Activated B cell treated with CpG ODN at 0.5 μM for 24 hours (primary cell): ENCODE data around the gene BHLHA9. TPM values are rescaled to one million over a fixed set of nuclear protein-coding genes. Genes with fewer than 3 reads are reported as not detected.
A peak's percentile ranks its signal among the peaks of the same experiment; 100 is the strongest.

Experiments used
- ATAC-seq: fragments of 200-7000 bp; cut with Tn5 transposase; one replicate; pipeline ENCODE4 v1.10.0; 2021; ENCODE audit warnings: low read depth, mild to moderate bottlenecking, moderate library complexity
- CTCF ChIA-PET: fragments of 350-600 bp; sonication (Branson Sonifier 250); formaldehyde crosslinking; loops from one replicate; lab custom pipeline; 2021; ENCODE audit warnings: antibody characterized with exemption; lab: Charles Lee
- POLR2A ChIA-PET: fragments of 350-600 bp; sonication (Branson Sonifier 250); formaldehyde crosslinking; loops from one replicate; lab custom pipeline; 2021; ENCODE audit warnings: antibody characterized with exemption; lab: Charles Lee
- DNase-seq: peaks from one replicate; pipeline ENCODE4 v3.0.0; 2022
- H3K27ac Mint-ChIP-seq: one replicate; pipeline ENCODE4 v1.8.0; 2020; ENCODE audit warnings: mixed read lengths
- H3K27me3 Mint-ChIP-seq: one replicate; pipeline ENCODE4 v1.8.0; 2021; ENCODE audit warnings: mixed read lengths
- H3K36me3 Mint-ChIP-seq: one replicate; pipeline ENCODE4 v1.8.0; 2021; ENCODE audit warnings: low read depth, mixed read lengths
- H3K4me1 Mint-ChIP-seq: one replicate; pipeline ENCODE4 v1.8.0; 2021; ENCODE audit warnings: mixed read lengths
- H3K4me3 Mint-ChIP-seq: one replicate; pipeline ENCODE4 v1.8.0; 2020; ENCODE audit warnings: mild to moderate bottlenecking, mixed read lengths
- H3K9me3 Mint-ChIP-seq: one replicate; pipeline ENCODE4 v1.8.0; 2020; ENCODE audit warnings: mixed read lengths
- intact Hi-C: fragments of 100-400 bp; cut with micrococcal nuclease; formaldehyde crosslinking; loops from one replicate; pipeline ENCODE4 v1.15.1; 2024
- total RNA-seq: library from RNA; stranded (reverse); gene quantifications from 2 replicates; pipeline ENCODE4 v1.2.3, GENCODE V29; 2022
- TF ChIP-seq, protein P1 (sequence below): fragments of 200-600 bp; IDR thresholded peaks from one replicate; pipeline ENCODE4 v1.8.0; 2022; ENCODE audit warnings: antibody characterized with exemption, mild to moderate bottlenecking

The BHLHA9 gene
- total RNA-seq, 1 donor from 2014 or later: not detected

DNA sequence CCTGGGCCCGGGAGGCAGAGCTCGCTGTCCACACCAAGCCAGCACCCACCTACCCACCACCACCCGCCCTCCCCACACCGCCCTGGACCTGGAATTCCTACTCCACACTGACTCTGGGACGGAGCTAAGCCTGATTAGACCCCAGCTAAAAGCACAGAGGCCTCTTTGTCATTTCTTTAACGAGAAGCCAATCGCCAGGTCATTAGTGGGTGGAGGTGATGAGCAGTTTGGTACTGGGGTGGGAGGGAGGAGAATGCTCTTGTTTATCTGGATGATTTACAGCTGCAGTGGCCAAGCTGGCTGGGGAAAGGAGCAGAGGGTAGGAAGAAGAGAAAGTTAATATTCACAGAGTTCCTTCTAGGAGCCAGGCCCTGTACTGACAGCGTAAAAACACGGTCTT, 6.0 kb upstream of the BHLHA9 start:
- Mint-ChIP-seq H3K4me3 (no peak overlapping the region), H3K36me3 (no peaks in the 10 kb centered on the region), H3K27ac (no peak overlapping the region), H3K9me3 (no peaks in the 10 kb centered on the region), H3K27me3 (no peaks in the 10 kb centered on the region), H3K4me1 (peaks cover 23% of the 10 kb centered on the region)
- intact Hi-C loops: no loop called here
- ATAC-seq (no peak), DNase-seq (no peak)
- CTCF ChIA-PET: no interaction called here
- POLR2A ChIA-PET: no interaction called here
- TF ChIP-seq, protein P1, sequence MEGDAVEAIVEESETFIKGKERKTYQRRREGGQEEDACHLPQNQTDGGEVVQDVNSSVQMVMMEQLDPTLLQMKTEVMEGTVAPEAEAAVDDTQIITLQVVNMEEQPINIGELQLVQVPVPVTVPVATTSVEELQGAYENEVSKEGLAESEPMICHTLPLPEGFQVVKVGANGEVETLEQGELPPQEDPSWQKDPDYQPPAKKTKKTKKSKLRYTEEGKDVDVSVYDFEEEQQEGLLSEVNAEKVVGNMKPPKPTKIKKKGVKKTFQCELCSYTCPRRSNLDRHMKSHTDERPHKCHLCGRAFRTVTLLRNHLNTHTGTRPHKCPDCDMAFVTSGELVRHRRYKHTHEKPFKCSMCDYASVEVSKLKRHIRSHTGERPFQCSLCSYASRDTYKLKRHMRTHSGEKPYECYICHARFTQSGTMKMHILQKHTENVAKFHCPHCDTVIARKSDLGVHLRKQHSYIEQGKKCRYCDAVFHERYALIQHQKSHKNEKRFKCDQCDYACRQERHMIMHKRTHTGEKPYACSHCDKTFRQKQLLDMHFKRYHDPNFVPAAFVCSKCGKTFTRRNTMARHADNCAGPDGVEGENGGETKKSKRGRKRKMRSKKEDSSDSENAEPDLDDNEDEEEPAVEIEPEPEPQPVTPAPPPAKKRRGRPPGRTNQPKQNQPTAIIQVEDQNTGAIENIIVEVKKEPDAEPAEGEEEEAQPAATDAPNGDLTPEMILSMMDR: no peak

DNA sequence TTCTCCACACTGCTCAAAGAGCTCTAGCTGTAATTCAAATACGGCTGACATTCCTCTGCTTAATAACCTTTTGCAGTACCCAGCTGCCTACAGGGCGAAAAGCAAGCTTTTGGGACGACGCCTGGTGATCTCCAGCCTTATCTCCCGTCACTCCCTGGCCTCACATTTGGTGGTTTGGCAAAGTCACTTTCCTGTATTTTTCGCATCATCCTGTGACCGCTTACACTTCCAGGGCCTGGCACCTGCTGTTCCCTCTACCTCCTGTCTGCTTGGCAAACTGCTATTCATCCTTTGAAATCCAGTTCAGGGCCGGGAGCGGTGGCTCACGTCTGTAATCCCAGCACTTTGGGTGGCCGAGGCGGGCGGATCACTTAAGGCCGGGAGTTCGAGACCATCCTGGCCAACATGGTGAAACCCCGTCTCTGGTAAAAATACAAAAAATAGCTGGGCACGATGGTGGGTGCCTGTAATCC, 2.7 kb upstream of the BHLHA9 start:
- peaks cover 12% of the 10 kb centered on the region for H3K4me1 Mint-ChIP-seq
- TF ChIP-seq, protein P1: no peak
- H3K9me3 Mint-ChIP-seq: no peaks in the 10 kb centered on the region
- ChIA-PET POLR2A (interaction anchor here (1.2 to 1.6 kb wide), 3 partner anchors 39 to 86 kb away, joined by 4 to 5 read pairs (median 4); no protein-coding TSS in a partner anchor), CTCF (interaction anchor here (0.7 to 1.1 kb wide), 2 partner anchors 79 to 98 kb away, joined by 3 read pairs; no protein-coding TSS in a partner anchor)
- DNase-seq (no peak), ATAC-seq (no peak)
- no peaks in the 10 kb centered on the region for H3K27me3 Mint-ChIP-seq
- peak overlapping the region; percentile 86 for H3K4me3 Mint-ChIP-seq
- no peaks in the 10 kb centered on the region for H3K36me3 Mint-ChIP-seq
- intact Hi-C loops: loop anchor here (5.0 kb wide), 1 partner anchor 360 kb away; the partner anchor contains the start of gene SLC43A2
- peak overlapping the region; percentile 83 for H3K27ac Mint-ChIP-seq

DNA sequence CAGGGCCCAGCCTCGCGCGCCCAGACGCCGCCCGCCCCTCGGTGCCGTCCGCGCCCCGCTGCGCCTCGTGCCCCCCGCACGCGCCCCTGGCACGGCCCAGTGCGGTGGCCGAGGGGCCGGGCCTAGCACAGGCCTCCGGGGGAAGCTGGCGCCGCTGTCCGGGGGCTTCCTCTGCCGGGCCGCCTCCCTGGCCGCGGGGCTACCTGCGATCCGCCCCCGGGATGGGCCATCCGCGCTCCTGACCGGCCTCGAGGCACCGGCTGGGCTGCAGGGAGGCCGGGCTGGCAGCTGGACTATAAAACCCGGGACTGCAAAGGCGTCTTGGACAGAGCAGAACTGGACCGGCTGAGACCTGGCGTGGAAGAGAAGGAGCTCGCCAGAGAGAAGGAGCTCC, 783 bp downstream of the BHLHA9 start:
- no peak for ATAC-seq
- intact Hi-C loops: no loop called here
- ChIA-PET POLR2A (no interaction called here), CTCF (interaction anchor here (0.8 to 1.0 kb wide), 2 partner anchors 62 to 359 kb away, joined by 3 read pairs; no protein-coding TSS in a partner anchor)
- no peak for DNase-seq
- Mint-ChIP-seq H3K4me1 (peaks cover 21% of the 10 kb centered on the region), H3K4me3 (no peak overlapping the region), H3K36me3 (no peaks in the 10 kb centered on the region), H3K9me3 (no peaks in the 10 kb centered on the region), H3K27me3 (peaks cover under 1% of the 10 kb centered on the region), H3K27ac (no peak overlapping the region)
- TF ChIP-seq, protein P1: no peak

DNA sequence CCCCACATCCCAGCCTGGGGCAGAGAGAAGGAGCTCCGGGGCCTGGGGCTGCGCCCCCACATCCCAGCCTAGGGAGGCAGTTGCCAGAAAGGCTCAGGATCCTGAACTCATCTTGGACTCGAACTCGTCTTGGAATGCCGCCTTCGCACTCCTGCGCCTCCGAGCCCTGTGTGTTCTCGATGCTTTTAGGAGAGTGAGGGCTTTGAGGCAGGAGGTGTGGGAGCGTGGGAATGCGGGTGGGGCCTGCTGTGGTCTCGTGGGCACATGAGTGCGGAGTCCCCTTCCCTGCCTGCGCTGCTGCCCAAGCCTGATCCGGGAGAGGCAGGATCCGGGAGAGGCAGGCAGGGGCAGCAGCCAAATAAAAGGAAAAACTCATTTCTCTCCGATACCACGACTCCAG, 1.2 kb downstream of the BHLHA9 start:
- CTCF ChIA-PET: interaction anchor here (0.8 to 1.2 kb wide), 3 partner anchors 61 to 359 kb away, joined by 3 read pairs; no protein-coding TSS in a partner anchor
- POLR2A ChIA-PET: interaction anchor here (0.7 kb wide), 1 partner anchor 10 kb away, joined by 3 read pairs; no protein-coding TSS in a partner anchor
- peaks cover 3% of the 10 kb centered on the region for H3K27me3 Mint-ChIP-seq
- no peak overlapping the region for H3K27ac Mint-ChIP-seq
- TF ChIP-seq, protein P1: no peak
- ATAC-seq (no peak), DNase-seq (no peak)
- H3K9me3 Mint-ChIP-seq: no peaks in the 10 kb centered on the region
- H3K36me3 Mint-ChIP-seq: no peaks in the 10 kb centered on the region
- intact Hi-C loops: no loop called here
- H3K4me3 Mint-ChIP-seq: no peak overlapping the region
- H3K4me1 Mint-ChIP-seq: peaks cover 23% of the 10 kb centered on the region

DNA sequence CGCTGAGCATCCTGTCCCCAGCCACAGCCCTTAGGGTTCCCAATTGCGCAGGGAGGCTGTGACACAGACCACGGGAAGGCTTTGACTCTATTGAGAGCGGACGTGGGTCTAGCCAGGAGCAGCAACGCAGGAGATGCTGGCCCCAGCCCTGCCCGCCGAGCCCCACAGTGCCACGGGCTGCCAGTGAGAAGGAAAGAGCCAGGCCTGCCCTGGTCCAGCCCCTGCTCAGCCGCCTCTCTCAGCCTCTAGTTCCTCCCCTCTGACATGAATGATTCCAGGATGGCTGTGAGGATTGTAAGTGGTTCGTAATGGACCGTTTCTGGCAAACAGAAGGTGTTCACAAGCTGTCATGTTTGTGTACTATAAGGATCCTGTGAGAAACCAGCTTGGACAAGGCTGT, 2.5 kb downstream of the BHLHA9 start:
- Mint-ChIP-seq H3K27ac (no peak overlapping the region), H3K4me3 (no peak overlapping the region), H3K36me3 (no peaks in the 10 kb centered on the region), H3K27me3 (peaks cover 3% of the 10 kb centered on the region), H3K4me1 (peaks cover 17% of the 10 kb centered on the region), H3K9me3 (no peaks in the 10 kb centered on the region)
- no peak for DNase-seq
- intact Hi-C loops: no loop called here
- ATAC-seq: no peak
- ChIA-PET POLR2A (interaction anchor here (0.7 to 0.8 kb wide), 3 partner anchors 18 to 758 kb away, joined by 3 to 5 read pairs (median 4); no protein-coding TSS in a partner anchor), CTCF (interaction anchor here (0.8 to 1.2 kb wide), 2 partner anchors 60 to 150 kb away, joined by 3 read pairs; no protein-coding TSS in a partner anchor)
- TF ChIP-seq, protein P1: no peak
